ENCODE results near the gene FBXO45. TPM values are rescaled to one million over a fixed set of nuclear protein-coding genes. Genes with fewer than 3 reads are reported as not detected.

The FBXO45 gene
- total and polyA plus RNA-seq, 9 of the 15 experiments (the other 6 are each of a cell fraction or from before 2014, with no cell fraction given) = 15.2 to 52.8 (median 37.0) TPM

- TF ChIP-seq ZNF512 (tag; IDR thresholded peaks at IDR 0.05) (no peak), MITF (IDR thresholded peaks at IDR 0.05) (no peak), ZBTB26 (CRISPR knock-in tag; IDR thresholded peaks at IDR 0.05) (0 out of 2 replicates have a peak, but pooled peaks have one; percentile 11), TEAD2 (tag; IDR thresholded peaks at IDR 0.05) (no peak), TGIF2 (CRISPR knock-in tag; IDR thresholded peaks at IDR 0.05) (peak; percentile 73; the same call in 1 of the 2 replicates), HMGXB4 (CRISPR knock-in tag; IDR thresholded peaks at IDR 0.05) (no peak), RAD21 (CRISPR knock-in tag; conservative IDR thresholded peaks at IDR 0.05 in 1 of 2, IDR thresholded peaks at IDR 0.05 in 1 of 2) (peak; percentile 6 to 13; a peak in 1 of 4 replicates), GTF2E2 (tag; IDR thresholded peaks at IDR 0.05) (peak; percentile 95), MCM7 (IDR thresholded peaks at IDR 0.05) (no peak), ZNF639 (CRISPR knock-in tag; conservative IDR thresholded peaks at IDR 0.05 in 1 of 2, IDR thresholded peaks at IDR 0.05 in 1 of 2) (peak in 1 of 2 experiments; percentile 90; a peak in 2 of 4 replicates), TAF15 (IDR thresholded peaks at IDR 0.05; ENCODE audit: low read depth, low read length) (no peak), NONO (IDR thresholded peaks at IDR 0.05; ENCODE audit: low read depth in 2 of 2, low read length in 1 of 2) (0 out of 4 replicates have a peak, but pooled peaks of 1 of the 2 experiments have one; percentile 19), LEF1 (IDR thresholded peaks at IDR 0.05) (no peak; the same call in 1 of the 2 replicates), PTRF (tag; IDR thresholded peaks at IDR 0.05) (no peak), BDP1 (IDR thresholded peaks at IDR 0.05; ENCODE audit: insufficient read depth, insufficient read length) (no peak), SRSF7 (optimal IDR thresholded peaks at IDR 0.05; ENCODE audit: low read depth, low read length) (no peak), ZNF57 (CRISPR knock-in tag; IDR thresholded peaks at IDR 0.05) (no peak), MAFF (IDR thresholded peaks at IDR 0.05; ENCODE audit: low read length) (no peak), NFATC3 (IDR thresholded peaks at IDR 0.05) (no peak), ZNF121 (CRISPR knock-in tag; conservative IDR thresholded peaks at IDR 0.05) (no peak)
Observed at GRCh38 chr3:196632046-196632751, 63.7 kb downstream of the FBXO45 start (continued).
